GM12878 (cell line): ENCODE measurements around the gene PDLIM3. TPM values are rescaled to one million over a fixed set of nuclear protein-coding genes. Genes with fewer than 3 reads are reported as not detected.

Source experiments
- ATAC-seq: fragments of 200-7000 bp; cut with Tn5 transposase; 3 replicates; pipeline ENCODE4 v1.9.1; 2020; ENCODE audit warnings: mild to moderate bottlenecking, moderate library complexity
- BruUV-seq: library from RNA; stranded (reverse); fragments of 400-500 nt; replicated peaks from 2 replicates; lab custom pipeline; 2021; lab: Mats Ljungman, UMichigan
- CTCF ChIA-PET: fragments of 300-600 bp; sonication (Branson Sonifier 250); formaldehyde crosslinking; extraction: SDS; loops from one replicate; lab custom pipeline; 2021; ENCODE audit warnings: inconsistent platforms; lab: Yijun Ruan, JAX
- POLR2A ChIA-PET: fragments of 350-600 bp; formaldehyde crosslinking; extraction: SDS; loops from one replicate; lab custom pipeline; 2021; ENCODE audit warnings: inconsistent platforms; lab: Charles Lee
- RAD21 ChIA-PET: fragments of 300-600 bp; sonication (Branson Sonifier 250); formaldehyde crosslinking; loops from one replicate; lab custom pipeline; 2023; ENCODE audit warnings: antibody characterized with exemption; ENCODE audit not compliant: unreplicated experiment; lab: Charles Lee
- SMC1A ChIA-PET: fragments of 300-600 bp; sonication (Branson Sonifier 250); formaldehyde crosslinking; loops from one replicate; lab custom pipeline; 2023; ENCODE audit not compliant: unreplicated experiment, uncharacterized antibody; lab: Charles Lee
- DNase-seq: peaks from one replicate; pipeline ENCODE4 v3.0.0-alpha.2; 2011; ENCODE audit warnings: low read depth, low spot score
- FAIRE-seq: peaks from 3 replicates; lab custom pipeline; 2011; peaks lifted over from hg19 to GRCh38; lab: Jason Lieb, UNC
- H2AFZ ChIP-seq: 2 replicates; pipeline ENCODE4 v1.6.0; 2011; ENCODE audit warnings: low read depth, low read length, control low read depth; ENCODE audit not compliant: control insufficient read depth
- H3K27ac ChIP-seq: 2 replicates; pipeline ENCODE4 v1.5.1; 2011; ENCODE audit warnings: control low read depth; ENCODE audit not compliant: control insufficient read depth, insufficient read depth
- H3K27me3 ChIP-seq, 2 experiments: replicated peaks in 1 of 2; 2 replicates each; pipeline versions ENCODE4 v1.6.0 to v1.6.1; 2011; ENCODE audit warnings: low read length in 1 of 2; ENCODE audit not compliant: control insufficient read depth in 2 of 2, insufficient read depth in 2 of 2
- H3K36me3 ChIP-seq, 2 experiments: 2 replicates each; pipeline ENCODE4 v1.5.1; 2011; ENCODE audit warnings: low read length in 1 of 2; ENCODE audit not compliant: control insufficient read depth in 2 of 2, insufficient read depth in 2 of 2
- H3K4me1 ChIP-seq: 2 replicates; pipeline ENCODE4 v1.6.1; 2011; ENCODE audit warnings: mild to moderate bottlenecking, low read length, moderate library complexity, mixed read lengths; ENCODE audit not compliant: control insufficient read depth, insufficient read depth
- H3K4me2 ChIP-seq: 2 replicates; pipeline ENCODE4 v1.6.0; 2011; ENCODE audit warnings: control low read depth; ENCODE audit not compliant: control insufficient read depth, insufficient read depth
- H3K4me3 ChIP-seq: fragments of 200-600 bp; sonication (generic); 2 replicates; pipeline ENCODE4 v1.5.1; 2016
- H3K79me2 ChIP-seq: 2 replicates; pipeline ENCODE4 v1.6.0; 2011; ENCODE audit warnings: low read length; ENCODE audit not compliant: control insufficient read depth, insufficient read depth
- H3K9ac ChIP-seq: 2 replicates; pipeline ENCODE4 v1.8.0; 2011; ENCODE audit warnings: low read length, control low read depth, mixed read lengths; ENCODE audit not compliant: control insufficient read depth, insufficient read depth
- H3K9me3 ChIP-seq: replicated peaks from 3 replicates; pipeline ENCODE4 v1.5.1; 2011; ENCODE audit warnings: mild to moderate bottlenecking, low read length; ENCODE audit not compliant: control insufficient read depth, insufficient read depth
- H4K20me1 ChIP-seq: 2 replicates; pipeline ENCODE4 v1.6.0; 2011; ENCODE audit not compliant: control insufficient read depth, insufficient read depth
- BCL3 ChIP-seq: IDR thresholded peaks from 2 replicates; pipeline ENCODE4 v1.6.1; 2011; ENCODE audit warnings: borderline replicate concordance, low read depth, mild to moderate bottlenecking, moderate library complexity, low read length; ENCODE audit not compliant: insufficient read depth, poor library complexity, severe bottlenecking
- EGR1 ChIP-seq, 2 experiments: IDR thresholded peaks; 1 replicate in 1 of 2; 2 replicates in 1 of 2; pipeline ENCODE4 v1.6.1; 2011 to 2012; ENCODE audit warnings: low read depth in 2 of 2, low read length in 2 of 2, borderline replicate concordance in 1 of 2, mild to moderate bottlenecking in 1 of 2, moderate library complexity in 1 of 2
- EP300 ChIP-seq, 2 experiments: fragments of 150-350 bp in 1 of 2; IDR thresholded peaks; 2 replicates each; pipeline ENCODE4 v1.6.1; 2011 to 2012; ENCODE audit warnings: low read depth in 2 of 2, low read length in 2 of 2, borderline replicate concordance in 1 of 2, improper control_type of control experiment in 1 of 2, inconsistent platforms in 1 of 2; ENCODE audit not compliant: control insufficient read depth in 1 of 2
- ETV6 ChIP-seq, 2 experiments: fragments of 450-650 bp in 1 of 2; IDR thresholded peaks in 1 of 2; conservative IDR thresholded peaks in 1 of 2; 2 replicates each; pipeline ENCODE4 v1.6.1; 2014; ENCODE audit warnings: antibody characterized with exemption in 1 of 2, borderline replicate concordance in 1 of 2, low read depth in 1 of 2, mild to moderate bottlenecking in 1 of 2, moderate library complexity in 1 of 2
- FOS ChIP-seq: IDR thresholded peaks from 3 replicates; pipeline ENCODE4 v1.6.1; 2011; ENCODE audit warnings: borderline replicate concordance; ENCODE audit not compliant: insufficient read length; ENCODE audit errors: extremely low read depth
- FOXK2 ChIP-seq: fragments of 450-650 bp; IDR thresholded peaks from 2 replicates; pipeline ENCODE4 v1.6.1; 2017; ENCODE audit warnings: mild to moderate bottlenecking, moderate library complexity
- IRF4 ChIP-seq: IDR thresholded peaks from 2 replicates; pipeline ENCODE4 v1.6.1; 2011; ENCODE audit warnings: low read depth, low read length
- NBN ChIP-seq: fragments of 450-650 bp; IDR thresholded peaks from 2 replicates; pipeline ENCODE4 v1.6.1; 2016
- POU2F2 ChIP-seq: IDR thresholded peaks from 3 replicates; pipeline ENCODE4 v1.6.1; 2011; ENCODE audit warnings: low read depth, mild to moderate bottlenecking, low read length, borderline replicate concordance
- SIX5 ChIP-seq: IDR thresholded peaks from 2 replicates; pipeline ENCODE4 v1.6.1; 2011; ENCODE audit warnings: mild to moderate bottlenecking, low read depth, low read length, moderate library complexity; ENCODE audit not compliant: severe bottlenecking
- SPI1 ChIP-seq: IDR thresholded peaks from 2 replicates; pipeline ENCODE4 v1.6.1; 2011; ENCODE audit warnings: low read depth, mild to moderate bottlenecking, low read length, moderate library complexity, borderline replicate concordance; ENCODE audit not compliant: insufficient read depth
- SREBF2 ChIP-seq: IDR thresholded peaks from 2 replicates; pipeline ENCODE4 v1.6.1; 2012; ENCODE audit warnings: mild to moderate bottlenecking, low read length
- ZBTB33 ChIP-seq: fragments of 450-650 bp; IDR thresholded peaks from 2 replicates; pipeline ENCODE4 v1.6.1; 2017; ENCODE audit warnings: mild to moderate bottlenecking
- ZBTB4 ChIP-seq: fragments of 450-650 bp; formaldehyde crosslinking; IDR thresholded peaks from 2 replicates; pipeline ENCODE4 v1.4.0; 2022; ENCODE audit warnings: mild to moderate bottlenecking, moderate library complexity
- ZNF217 ChIP-seq: fragments of 450-650 bp; IDR thresholded peaks from 2 replicates; pipeline ENCODE4 v1.6.1; 2017; ENCODE audit warnings: antibody characterized with exemption, mild to moderate bottlenecking
- ZNF274 ChIP-seq: IDR thresholded peaks from one replicate; pipeline ENCODE4 v1.8.0; 2011; ENCODE audit not compliant: insufficient read length, insufficient read depth
- WGBS: methylation state at CpG from one replicate; pipeline ENCODE4 v1.1.6; 2016; ENCODE audit warnings: low lambda C conversion rate; ENCODE audit not compliant: insufficient replicate concordance, insufficient coverage; ENCODE audit errors: missing lambda C conversion rate; 5-methylcytosine and 5-hydroxymethylcytosine counted together
- in situ Hi-C: fragments of 300-500 bp; cut with MboI; formaldehyde crosslinking; loops from 9 replicates; pipeline ENCODE4 v1.14.3; 2018; ENCODE audit warnings: mixed read lengths
- intact Hi-C: fragments of 100-400 bp; cut with micrococcal nuclease; formaldehyde crosslinking; loops from one replicate; pipeline ENCODE4 v1.14.2; 2022; ENCODE audit not compliant: unreplicated experiment
- polyA plus RNA-seq, 11 experiments: library from polyadenylated mRNA; depleted of rRNA in 4 of 11; unstranded in 6 of 11; stranded (reverse) in 5 of 11; fragments of >200 nt; fragmentation: Nextera tagmentation in 4 of 11; fragmentation: Illumina TruSeq in 1 of 11; extraction: Ambion mirVana in 4 of 11; extraction: Trizol in 1 of 11; gene quantifications; 1 replicate in 1 of 11; 2 replicates in 10 of 11; pipeline versions ENCODE4 v1.2.1 to v1.2.3, GENCODE V29; 2011 to 2016; ENCODE audit warnings: inconsistent platforms in 2 of 11, missing spikeins in 2 of 11, low read depth in 1 of 11
- total RNA-seq, 4 experiments: library from RNA; depleted of rRNA in 3 of 4; stranded (reverse); fragments of >200 nt in 3 of 4; fragmentation: Illumina TruSeq in 1 of 4; extraction: Trizol in 1 of 4; gene quantifications; 2 replicates each; pipeline versions ENCODE4 v1.2.1 to v1.2.3, GENCODE V29; 2013 to 2021

Gene PDLIM3
- total and polyA plus RNA-seq, 10 of the 15 experiments (the other 5 are each of a cell fraction or from before 2014, with no cell fraction given): 0.04 to 0.43 (median 0.08) TPM; not detected in 7

- TF ChIP-seq EGR1 (IDR thresholded peaks at IDR 0.05; ENCODE audit: borderline replicate concordance in 1 of 2, low read depth in 2 of 2, low read length in 2 of 2): no peak
- TF ChIP-seq, all 136 proteins: peak for 0
These were observed 68.2 kb downstream of the PDLIM3 start (continued) for GRCh38 chr4:185467101-185467500.

GRCh38 chr4:185465707-185466106 is 69.6 kb downstream of the PDLIM3 start:
- FAIRE-seq: no peak
- intact Hi-C loops (no loop called here), in situ Hi-C loops (no loop called here)
- ChIA-PET SMC1A (interaction anchor here (1.1 kb wide), 1 partner anchor 39 kb away, joined by 4 read pairs; the partner anchor contains the start of gene UFSP2), RAD21 (no interaction called here), POLR2A (no interaction called here), CTCF (interaction anchor here (0.8 to 1.5 kb wide), 2 partner anchors 9 to 359 kb away, joined by 3 read pairs; no protein-coding TSS in a partner anchor)
- no peak overlapping the region for H3K9ac ChIP-seq
- no peaks in the 10 kb centered on the region for H3K36me3 ChIP-seq
- no peak for DNase-seq
- H3K27ac ChIP-seq: no peak overlapping the region
- no peak for ATAC-seq
- BruUV-seq: no TSS peak
- peaks cover 13% of the 10 kb centered on the region for H3K4me1 ChIP-seq
- H2AFZ ChIP-seq: no peak overlapping the region
- no peaks in the 10 kb centered on the region; the same call in 2 of the 3 replicates for H3K9me3 ChIP-seq
- no peak overlapping the region for H3K4me2 ChIP-seq
- no peaks in the 10 kb centered on the region for H4K20me1 ChIP-seq
- 61% methylated on average over 3 of the region's 3 CpGs for WGBS
- peaks cover 0 to 2% of the 10 kb centered on the region in 2 experiments; a peak in 1 of 4 replicates for H3K27me3 ChIP-seq
- no peak overlapping the region for H3K4me3 ChIP-seq
- H3K79me2 ChIP-seq: no peaks in the 10 kb centered on the region
- TF ChIP-seq ZBTB4 (CRISPR knock-in tag): no peak
- no peak for TF ChIP-seq FOS
- no peak for TF ChIP-seq BCL3
- no peak for TF ChIP-seq NBN
- TF ChIP-seq ZNF274: no peak
- no peak for TF ChIP-seq ZBTB33
- no peak for TF ChIP-seq POU2F2
- TF ChIP-seq FOXK2: no peak
- TF ChIP-seq SPI1: no peak
- TF ChIP-seq SREBF2: no peak
- TF ChIP-seq IRF4: no peak
- no peak for TF ChIP-seq SIX5
- TF ChIP-seq EP300 (IDR thresholded peaks at IDR 0.05; ENCODE audit: borderline replicate concordance in 1 of 2, control insufficient read depth in 1 of 2, low read depth in 2 of 2, low read length in 2 of 2): no peak
- no peak for TF ChIP-seq ETV6 (conservative IDR thresholded peaks at IDR 0.05 in 1 of 2, IDR thresholded peaks at IDR 0.05 in 1 of 2; ENCODE audit: borderline replicate concordance in 1 of 2, low read depth in 1 of 2)
- no peak for TF ChIP-seq ZNF217
